Spleen (tissue), 7 donors: ENCODE results near the gene PIK3C2A.

Experiments
- CTCF ChIP-seq, 11 experiments: fragments of 200-600 bp in 7 of 11; fragments of 450-650 bp in 4 of 11; sonication (generic) in 4 of 11; IDR thresholded peaks in 8 of 11; conservative IDR thresholded peaks in 3 of 11; 1 replicate in 7 of 11; 2 replicates in 4 of 11; pipeline versions ENCODE4 v1.4.0 to v1.8.0; 2016 to 2021; ENCODE audit warnings: antibody characterized with exemption in 11 of 11, inconsistent platforms in 4 of 11, mild to moderate bottlenecking in 1 of 11
- POLR2A ChIP-seq, 3 donors: fragments of 450-650 bp; IDR thresholded peaks; one replicate each; pipeline ENCODE4 v1.5.1; 2017; ENCODE audit warnings: antibody characterized with exemption in 3 of 3, mild to moderate bottlenecking in 1 of 3
- POLR2AphosphoS5 ChIP-seq, 3 donors: sonication (generic); formaldehyde crosslinking; IDR thresholded peaks; one replicate each; pipeline ENCODE4 v1.5.1; 2017; ENCODE audit warnings: antibody characterized with exemption in 3 of 3
- donor health status: DM: no; HTN: no; CAD: no; lungs with moderate emphysema.
- donor health status: DM: no; HTN: no; CAD: no.
- donor health status: DM: no; HTN: no; CAD: no.

- TF ChIP-seq CTCF (IDR thresholded peaks at IDR 0.05 in 8 of 11, conservative IDR thresholded peaks at IDR 0.05 in 3 of 11) (no peak), POLR2A (IDR thresholded peaks at IDR 0.05) (no peak), POLR2AphosphoS5 (IDR thresholded peaks at IDR 0.05) (no peak)
Observed at GRCh38 chr11:17252704-17253103, 44.9 kb upstream of the PIK3C2A start.
